Transverse colon (tissue), 4 donors: Measurements from ENCODE around the gene B2M. TPM values are rescaled to one million over a fixed set of nuclear protein-coding genes. Genes with fewer than 3 reads are reported as not detected.

Source experiments
- DNase-seq: peaks from one replicate; pipeline ENCODE4 v3.0.0-alpha.2; 2019
- H3K27ac ChIP-seq, 4 donors: fragments of 200-600 bp; sonication (generic); 2 replicates each; pipeline ENCODE4 v1.5.1; 2016 to 2018; ENCODE audit warnings: inconsistent platforms in 4 of 4
- H3K27me3 ChIP-seq: fragments of 200-600 bp; sonication (generic); 2 replicates; pipeline ENCODE4 v1.5.1; 2017; ENCODE audit warnings: inconsistent platforms
- H3K36me3 ChIP-seq, 4 donors: fragments of 200-600 bp; sonication (generic); 2 replicates each; pipeline ENCODE4 v1.5.1; 2017 to 2019; ENCODE audit warnings: inconsistent platforms in 4 of 4
- H3K4me1 ChIP-seq, 4 donors: fragments of 200-600 bp; sonication (generic); 2 replicates each; pipeline ENCODE4 v1.5.1; 2017 to 2020; ENCODE audit warnings: inconsistent platforms in 4 of 4
- H3K4me3 ChIP-seq, 4 donors: fragments of 200-600 bp; sonication (generic); 1 replicate in 1 of 4; 2 replicates in 3 of 4; pipeline versions ENCODE4 v1.5.1 to v1.6.1; 2017 to 2019; ENCODE audit warnings: inconsistent platforms in 4 of 4
- H3K9me3 ChIP-seq, 2 donors: fragments of 200-600 bp; sonication (generic); 2 replicates each; pipeline ENCODE4 v1.5.1; 2017 to 2019; ENCODE audit warnings: inconsistent platforms in 2 of 2
- EP300 ChIP-seq: sonication (generic); formaldehyde crosslinking; IDR thresholded peaks from one replicate; pipeline ENCODE4 v1.6.1; 2017; ENCODE audit warnings: antibody characterized with exemption, low read depth
- POLR2A ChIP-seq: fragments of 450-650 bp; IDR thresholded peaks from one replicate; pipeline ENCODE4 v1.6.1; 2016; ENCODE audit warnings: antibody characterized with exemption, mild to moderate bottlenecking, moderate library complexity
- POLR2AphosphoS5 ChIP-seq, 3 donors: sonication (generic); formaldehyde crosslinking; IDR thresholded peaks; one replicate each; pipeline ENCODE4 v1.6.1; 2016; ENCODE audit warnings: antibody characterized with exemption in 3 of 3
- WGBS, 2 donors: methylation state at CpG; one replicate each; pipeline ENCODE4 v1.1.5; 2018; ENCODE audit warnings: low coverage in 1 of 2; 5-methylcytosine and 5-hydroxymethylcytosine counted together
- in situ Hi-C, 4 donors: fragments of 200-750 bp; cut with MboI; loops; one replicate each; pipeline versions ENCODE4 v1.15.0 to v1.15.1; 2017; ENCODE audit warnings: low sequenced_read_pairs in 3 of 4, low pct_ligation_motif_present in 1 of 4, low pct_unique_long_range_greater_than_20kb in 1 of 4
- intact Hi-C: fragments of 100-400 bp; cut with DNase I; formaldehyde crosslinking; loops from one replicate; pipeline ENCODE4 v1.15.1; 2023; ENCODE audit warnings: low total_unique reads
- total RNA-seq, 4 donors: library from RNA; depleted of rRNA; stranded (reverse); fragments of >200 nt; gene quantifications; one replicate each; pipeline ENCODE4 v1.1.0, GENCODE V29; 2016
- TF ChIP-seq, protein P1 (sequence below), 5 experiments: fragments of 200-600 bp in 3 of 5; fragments of 450-650 bp in 2 of 5; sonication (generic) in 3 of 5; IDR thresholded peaks; 1 replicate in 2 of 5; 2 replicates in 3 of 5; pipeline ENCODE4 v1.5.1; 2016 to 2017; ENCODE audit warnings: antibody characterized with exemption in 5 of 5, inconsistent platforms in 3 of 5, mild to moderate bottlenecking in 2 of 5, moderate library complexity in 1 of 5

B2M gene
- total RNA-seq, 4 donors from 2014 or later = 1,352 to 7,131 (median 5,706) TPM

DNA sequence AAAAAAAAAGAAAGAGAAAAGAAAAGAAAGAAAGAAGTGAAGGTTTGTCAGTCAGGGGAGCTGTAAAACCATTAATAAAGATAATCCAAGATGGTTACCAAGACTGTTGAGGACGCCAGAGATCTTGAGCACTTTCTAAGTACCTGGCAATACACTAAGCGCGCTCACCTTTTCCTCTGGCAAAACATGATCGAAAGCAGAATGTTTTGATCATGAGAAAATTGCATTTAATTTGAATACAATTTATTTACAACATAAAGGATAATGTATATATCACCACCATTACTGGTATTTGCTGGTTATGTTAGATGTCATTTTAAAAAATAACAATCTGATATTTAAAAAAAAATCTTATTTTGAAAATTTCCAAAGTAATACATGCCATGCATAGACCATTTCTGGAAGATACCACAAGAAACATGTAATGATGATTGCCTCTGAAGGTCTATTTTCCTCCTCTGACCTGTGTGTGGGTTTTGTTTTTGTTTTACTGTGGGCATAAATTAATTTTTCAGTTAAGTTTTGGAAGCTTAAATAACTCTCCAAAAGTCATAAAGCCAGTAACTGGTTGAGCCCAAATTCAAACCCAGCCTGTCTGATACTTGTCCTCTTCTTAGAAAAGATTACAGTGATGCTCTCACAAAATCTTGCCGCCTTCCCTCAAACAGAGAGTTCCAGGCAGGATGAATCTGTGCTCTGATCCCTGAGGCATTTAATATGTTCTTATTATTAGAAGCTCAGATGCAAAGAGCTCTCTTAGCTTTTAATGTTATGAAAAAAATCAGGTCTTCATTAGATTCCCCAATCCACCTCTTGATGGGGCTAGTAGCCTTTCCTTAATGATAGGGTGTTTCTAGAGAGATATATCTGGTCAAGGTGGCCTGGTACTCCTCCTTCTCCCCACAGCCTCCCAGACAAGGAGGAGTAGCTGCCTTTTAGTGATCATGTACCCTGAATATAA lies 2.0 kb downstream of the B2M start:
- TF ChIP-seq EP300 = no peak
- TF ChIP-seq, protein P1, sequence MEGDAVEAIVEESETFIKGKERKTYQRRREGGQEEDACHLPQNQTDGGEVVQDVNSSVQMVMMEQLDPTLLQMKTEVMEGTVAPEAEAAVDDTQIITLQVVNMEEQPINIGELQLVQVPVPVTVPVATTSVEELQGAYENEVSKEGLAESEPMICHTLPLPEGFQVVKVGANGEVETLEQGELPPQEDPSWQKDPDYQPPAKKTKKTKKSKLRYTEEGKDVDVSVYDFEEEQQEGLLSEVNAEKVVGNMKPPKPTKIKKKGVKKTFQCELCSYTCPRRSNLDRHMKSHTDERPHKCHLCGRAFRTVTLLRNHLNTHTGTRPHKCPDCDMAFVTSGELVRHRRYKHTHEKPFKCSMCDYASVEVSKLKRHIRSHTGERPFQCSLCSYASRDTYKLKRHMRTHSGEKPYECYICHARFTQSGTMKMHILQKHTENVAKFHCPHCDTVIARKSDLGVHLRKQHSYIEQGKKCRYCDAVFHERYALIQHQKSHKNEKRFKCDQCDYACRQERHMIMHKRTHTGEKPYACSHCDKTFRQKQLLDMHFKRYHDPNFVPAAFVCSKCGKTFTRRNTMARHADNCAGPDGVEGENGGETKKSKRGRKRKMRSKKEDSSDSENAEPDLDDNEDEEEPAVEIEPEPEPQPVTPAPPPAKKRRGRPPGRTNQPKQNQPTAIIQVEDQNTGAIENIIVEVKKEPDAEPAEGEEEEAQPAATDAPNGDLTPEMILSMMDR (IDR thresholded peaks at IDR 0.05) = peak in 2 of 5 experiments; percentile 7 to 10
- TF ChIP-seq POLR2A = no peak
- no peaks in the 10 kb centered on the region for H3K9me3 ChIP-seq
- in situ Hi-C loops = no loop called here
- H3K4me1 ChIP-seq = peaks cover 7 to 74% (median 27%) of the 10 kb centered on the region in 4 donors
- peak overlapping the region; percentile 77 to 95 (median 82) for H3K4me3 ChIP-seq
- DNase-seq = no peak
- peaks cover 0 to 33% (median 14%) of the 10 kb centered on the region in 4 donors for H3K36me3 ChIP-seq
- peak overlapping the region; percentile 99 for H3K27ac ChIP-seq
- WGBS, 2 donors = 34 to 42% methylated on average over 5 of the region's 5 CpGs
- intact Hi-C loops = no loop called here
- H3K27me3 ChIP-seq = no peaks in the 10 kb centered on the region

- intact Hi-C loops (no loop called here), in situ Hi-C loops (no loop called here)
- Histone ChIP-seq H3K4me1 (peaks cover 7 to 68% (median 19%) of the 10 kb centered on the region in 4 donors), H3K9me3 (no peaks in the 10 kb centered on the region), H3K36me3 (peaks cover 0 to 42% (median 16%) of the 10 kb centered on the region in 4 donors), H3K27ac (peak overlapping the region; percentile 3 to 99 (median 99)), H3K4me3 (peak overlapping the region in 1 of 4 donors; percentile 82), H3K27me3 (no peaks in the 10 kb centered on the region)
- WGBS, 2 donors = 55 to 61% methylated on average over 6 of the region's 6 CpGs
- TF ChIP-seq POLR2A (no peak), EP300 (no peak), POLR2AphosphoS5 (IDR thresholded peaks at IDR 0.05) (no peak)
- TF ChIP-seq, protein P1 (IDR thresholded peaks at IDR 0.05) = no peak
- no peak for DNase-seq
Observed at GRCh38 chr15:44715142-44715796, 4.0 kb downstream of the B2M start.

GRCh38 chr15:44715797-44716334 lies 4.5 kb downstream of the B2M start:
- no peak for DNase-seq
- Histone ChIP-seq H3K4me3 (no peak overlapping the region), H3K36me3 (peaks cover 0 to 42% (median 16%) of the 10 kb centered on the region in 4 donors), H3K27ac (peak overlapping the region in 1 of 4 donors; percentile 11), H3K4me1 (peaks cover 7 to 70% (median 18%) of the 10 kb centered on the region in 4 donors), H3K9me3 (no peaks in the 10 kb centered on the region), H3K27me3 (no peaks in the 10 kb centered on the region)
- intact Hi-C loops (no loop called here), in situ Hi-C loops (no loop called here)
- TF ChIP-seq EP300 = no peak
- TF ChIP-seq POLR2AphosphoS5 (IDR thresholded peaks at IDR 0.05) = peak in 1 of 3 donors; percentile 15
- WGBS, 2 donors = 72 to 79% methylated on average over 1 to 2 of the region's 2 CpGs

GRCh38 chr15:44716983-44717602 lies 5.8 kb downstream of the B2M start:
- in situ Hi-C loops (no loop called here), intact Hi-C loops (no loop called here)
- Histone ChIP-seq H3K27me3 (no peaks in the 10 kb centered on the region), H3K36me3 (peaks cover 0 to 42% (median 16%) of the 10 kb centered on the region in 4 donors), H3K27ac (no peak overlapping the region), H3K4me1 (peaks cover 7 to 71% (median 18%) of the 10 kb centered on the region in 4 donors), H3K9me3 (no peaks in the 10 kb centered on the region), H3K4me3 (no peak overlapping the region)
- DNase-seq = no peak
- WGBS, 2 donors = 66 to 82% methylated on average over 2 of the region's 2 CpGs
- TF ChIP-seq POLR2A = peak; percentile 16
- TF ChIP-seq, protein P1 (IDR thresholded peaks at IDR 0.05) = no peak
- TF ChIP-seq POLR2AphosphoS5 (IDR thresholded peaks at IDR 0.05) = peak in 1 of 3 donors; percentile 42
